Effector CD4-positive, alpha-beta T cell (primary cell): Measurements from ENCODE around the gene NEURL1B.

ENCODE experiments used
- DNase-seq: peaks from one replicate; pipeline ENCODE4 v3.0.0-alpha.2; 2020

NEURL1B gene

GRCh38 chr5:172611913-172612312, 29.1 kb upstream of the NEURL1B start:
- DNase-seq = no peak

GRCh38 chr5:172612771-172613170, 28.3 kb upstream of the NEURL1B start:
- DNase-seq = no peak

GRCh38 chr5:172616136-172616535, 24.9 kb upstream of the NEURL1B start:
- DNase-seq = no peak

GRCh38 chr5:172616730-172617129, 24.3 kb upstream of the NEURL1B start:
- DNase-seq = no peak

- DNase-seq = no peak
Observed at GRCh38 chr5:172617817-172618216, 23.2 kb upstream of the NEURL1B start.

- DNase-seq = no peak
Observed at GRCh38 chr5:172618574-172619365, 22.3 kb upstream of the NEURL1B start.

- no peak for DNase-seq
Observed at GRCh38 chr5:172620506-172620905, 20.6 kb upstream of the NEURL1B start.

- DNase-seq = no peak
Observed at GRCh38 chr5:172622091-172623046, 18.7 kb upstream of the NEURL1B start.

- no peak for DNase-seq
Observed at GRCh38 chr5:172623313-172623980, 17.6 kb upstream of the NEURL1B start.

GRCh38 chr5:172624083-172624995, 16.7 kb upstream of the NEURL1B start:
- no peak for DNase-seq

- DNase-seq = no peak
Observed at GRCh38 chr5:172624996-172625964, 15.8 kb upstream of the NEURL1B start.

GRCh38 chr5:172626031-172626581, 15.0 kb upstream of the NEURL1B start:
- no peak for DNase-seq

- no peak for DNase-seq
Observed at GRCh38 chr5:172630082-172630481, 11.0 kb upstream of the NEURL1B start.

- no peak for DNase-seq
Observed at GRCh38 chr5:172630482-172630881, 10.6 kb upstream of the NEURL1B start.

GRCh38 chr5:172630986-172631385, 10.1 kb upstream of the NEURL1B start:
- DNase-seq = no peak

GRCh38 chr5:172632346-172633092, 8.5 kb upstream of the NEURL1B start:
- DNase-seq = no peak

GRCh38 chr5:172633403-172633970, 7.6 kb upstream of the NEURL1B start:
- no peak for DNase-seq

GRCh38 chr5:172634106-172634899, 6.8 kb upstream of the NEURL1B start:
- DNase-seq = no peak

GRCh38 chr5:172635038-172635437, 6.0 kb upstream of the NEURL1B start:
- no peak for DNase-seq
